CD4-positive, alpha-beta T cell (primary cell): Measurements from ENCODE around the gene BACE2. TPM values are rescaled to one million over a fixed set of nuclear protein-coding genes. Genes with fewer than 3 reads are reported as not detected.

Experiments
- ATAC-seq: fragments of 200-7000 bp; cut with Tn5 transposase; one replicate; pipeline ENCODE4 v1.10.0; 2022; ENCODE audit warnings: mild to moderate bottlenecking; ENCODE audit not compliant: poor library complexity
- CTCF ChIA-PET: fragments of 350-600 bp; sonication (Branson Sonifier 250); formaldehyde crosslinking; loops from one replicate; lab custom pipeline; 2021; ENCODE audit warnings: antibody characterized with exemption, inconsistent platforms; lab: Charles Lee
- POLR2A ChIA-PET: fragments of 350-600 bp; sonication (Branson Sonifier 250); formaldehyde crosslinking; loops from one replicate; lab custom pipeline; 2021; ENCODE audit warnings: antibody characterized with exemption, inconsistent platforms; lab: Charles Lee
- DNase-seq, 14 experiments: peaks; one replicate each; pipeline ENCODE4 v3.0.0-alpha.2; 2013 to 2020; ENCODE audit warnings: mixed read lengths in 2 of 14
- H3K27ac ChIP-seq, 2 donors: one replicate each; pipeline versions ENCODE4 v1.5.1 to v1.7.0; 2013; ENCODE audit warnings: low read length in 2 of 2, low read depth in 1 of 2, mild to moderate bottlenecking in 1 of 2
- H3K27me3 ChIP-seq, 2 experiments: 1 replicate in 1 of 2; 2 replicates in 1 of 2; pipeline versions ENCODE4 v1.6.1 to v1.7.0; 2013; ENCODE audit warnings: low read length in 2 of 2, control low read depth in 1 of 2, mild to moderate bottlenecking in 1 of 2, moderate library complexity in 1 of 2; ENCODE audit not compliant: insufficient read depth in 2 of 2, control insufficient read depth in 1 of 2
- H3K36me3 ChIP-seq: one replicate; pipeline ENCODE4 v1.6.1; 2013; ENCODE audit warnings: low read length, control low read depth; ENCODE audit not compliant: insufficient read depth
- H3K4me1 ChIP-seq: one replicate; pipeline ENCODE4 v1.6.1; 2013; ENCODE audit warnings: low read length, control low read depth; ENCODE audit not compliant: insufficient read depth
- H3K4me3 ChIP-seq: one replicate; pipeline ENCODE4 v1.5.1; 2013; ENCODE audit warnings: mild to moderate bottlenecking, low read length, moderate library complexity
- H3K9me3 ChIP-seq, 2 experiments: 1 replicate in 1 of 2; 2 replicates in 1 of 2; pipeline versions ENCODE4 v1.6.1 to v1.7.0; 2013; ENCODE audit warnings: low read length in 2 of 2, mild to moderate bottlenecking in 2 of 2, control low read depth in 1 of 2, moderate library complexity in 1 of 2; ENCODE audit not compliant: control insufficient read depth in 1 of 2, insufficient read depth in 1 of 2
- H3K27ac Mint-ChIP-seq: one replicate; pipeline ENCODE4 v1.8.0; 2020; ENCODE audit warnings: mixed read lengths
- H3K27me3 Mint-ChIP-seq: one replicate; pipeline ENCODE4 v1.8.0; 2021; ENCODE audit warnings: mixed read lengths
- H3K36me3 Mint-ChIP-seq: one replicate; pipeline ENCODE4 v1.8.0; 2021; ENCODE audit warnings: low read depth, mixed read lengths
- H3K4me1 Mint-ChIP-seq: one replicate; pipeline ENCODE4 v1.8.0; 2021; ENCODE audit warnings: low read depth, mixed read lengths
- H3K4me3 Mint-ChIP-seq: one replicate; pipeline ENCODE4 v1.8.0; 2020; ENCODE audit warnings: mild to moderate bottlenecking, mixed read lengths
- H3K9me3 Mint-ChIP-seq: one replicate; pipeline ENCODE4 v1.8.0; 2020; ENCODE audit warnings: mixed read lengths
- intact Hi-C, 2 experiments: fragments of 100-400 bp; cut with DNase I in 1 of 2; cut with micrococcal nuclease in 1 of 2; formaldehyde crosslinking; loops; one replicate each; pipeline versions ENCODE4 v1.15.1 to v1.9.0; 2023 to 2025; cut with DNase I, micrococcal nuclease
- polyA plus RNA-seq, 2 donors: library from polyadenylated mRNA; unstranded; fragments of 120-200 nt; gene quantifications; one replicate each; pipeline ENCODE4 v1.2.1, GENCODE V29; 2013
- total RNA-seq, 174 experiments: library from RNA in 2 of 174; stranded (reverse) in 2 of 174; gene quantifications; one replicate each; pipeline ENCODE4 v1.2.3 and lab custom pipeline; 2021 to 2026
- TF ChIP-seq, protein P1 (sequence below): fragments of 200-600 bp; IDR thresholded peaks from one replicate; pipeline ENCODE4 v1.8.0; 2022; ENCODE audit warnings: antibody characterized with exemption, mild to moderate bottlenecking

BACE2 gene
- total RNA-seq, result under 1 TPM in 1 of 2 experiments, not detected in 1; 0.16 TPM
- 0.35 TPM for polyA plus RNA-seq (2013, experiment 1 of 2)
- polyA plus RNA-seq (2013, experiment 2 of 2), result 0.98 TPM
- 0 to 2.7 (median 0.57) reads per million in 172 experiments for total RNA-seq (lab: John Stamatoyannopoulos, UW)

DNA sequence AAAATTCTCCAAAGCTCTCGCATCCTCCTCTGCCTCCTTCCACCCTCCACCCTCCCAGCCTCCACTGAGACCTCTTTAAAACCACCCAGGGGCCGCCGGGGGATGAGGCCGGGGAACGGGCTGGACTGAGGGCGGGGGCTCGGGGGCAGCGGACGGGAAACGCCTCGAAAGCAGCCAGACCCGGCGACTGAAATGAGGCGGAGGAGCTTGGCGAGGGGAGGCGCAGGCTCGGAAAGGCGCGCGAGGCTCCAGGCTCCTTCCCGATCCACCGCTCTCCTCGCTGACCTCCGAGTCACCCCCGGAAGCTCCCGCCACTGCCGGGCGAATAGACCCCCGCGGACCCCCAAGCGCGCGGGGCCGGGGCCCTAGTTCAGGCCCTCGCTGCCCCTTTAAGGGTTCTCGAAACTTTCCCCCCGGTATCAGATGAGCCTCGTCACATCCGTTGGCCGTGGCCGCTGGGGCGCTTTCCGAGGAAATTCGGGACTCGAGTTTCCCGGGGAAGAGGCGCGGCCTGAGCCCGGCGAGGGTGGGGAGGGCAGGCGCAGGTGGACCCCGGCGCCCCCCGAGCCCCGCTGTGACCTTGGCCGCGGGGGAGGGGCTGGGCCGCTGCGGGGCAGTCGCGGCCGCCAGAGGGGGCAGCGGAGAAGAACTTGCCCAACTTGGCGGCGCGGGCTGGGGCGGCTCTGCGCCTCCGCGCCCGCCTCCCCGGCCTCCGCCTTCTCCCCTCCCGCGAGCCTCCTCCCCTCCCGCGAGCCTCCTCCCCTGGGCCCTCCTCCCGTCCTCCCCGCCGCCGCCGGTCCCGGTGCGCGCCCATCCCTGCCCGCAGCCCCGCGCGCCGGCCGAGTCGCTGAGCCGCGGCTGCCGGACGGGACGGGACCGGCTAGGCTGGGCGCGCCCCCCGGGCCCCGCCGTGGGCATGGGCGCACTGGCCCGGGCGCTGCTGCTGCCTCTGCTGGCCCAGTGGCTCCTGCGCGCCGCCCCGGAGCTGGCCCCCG is at the start of gene BACE2:
BACE2 (plus strand) TSS at position 813 of the 995 bp plus-strand sequence; CDS start at position 917, 104 bp downstream.
- ChIA-PET POLR2A (no interaction called here), CTCF (no interaction called here)
- Mint-ChIP-seq H3K27me3 (peaks cover 71% of the 10 kb centered on the region), H3K27ac (no peak within 1 kb of the TSS), H3K4me3 (peak within 1 kb of the TSS; percentile 84), H3K4me1 (peaks cover 18% of the 10 kb centered on the region), H3K9me3 (no peaks in the 10 kb centered on the region), H3K36me3 (no peaks in the 10 kb centered on the region)
- intact Hi-C loops, result no loop called here
- ATAC-seq, result peak; percentile 59
- peak in 9 of 14 experiments; percentile 11 to 45 (median 22) for DNase-seq
- H3K4me1 ChIP-seq, result peaks cover 9% of the 10 kb centered on the region
- peaks cover 0 to 5% of the 10 kb centered on the region in 2 experiments for H3K9me3 ChIP-seq
- peak within 1 kb of the TSS; percentile 34 for H3K4me3 ChIP-seq
- no peak within 1 kb of the TSS for H3K27ac ChIP-seq
- peaks cover 29 to 34% of the 10 kb centered on the region in 2 experiments for H3K27me3 ChIP-seq
- no peaks in the 10 kb centered on the region for H3K36me3 ChIP-seq
- TF ChIP-seq, protein P1, sequence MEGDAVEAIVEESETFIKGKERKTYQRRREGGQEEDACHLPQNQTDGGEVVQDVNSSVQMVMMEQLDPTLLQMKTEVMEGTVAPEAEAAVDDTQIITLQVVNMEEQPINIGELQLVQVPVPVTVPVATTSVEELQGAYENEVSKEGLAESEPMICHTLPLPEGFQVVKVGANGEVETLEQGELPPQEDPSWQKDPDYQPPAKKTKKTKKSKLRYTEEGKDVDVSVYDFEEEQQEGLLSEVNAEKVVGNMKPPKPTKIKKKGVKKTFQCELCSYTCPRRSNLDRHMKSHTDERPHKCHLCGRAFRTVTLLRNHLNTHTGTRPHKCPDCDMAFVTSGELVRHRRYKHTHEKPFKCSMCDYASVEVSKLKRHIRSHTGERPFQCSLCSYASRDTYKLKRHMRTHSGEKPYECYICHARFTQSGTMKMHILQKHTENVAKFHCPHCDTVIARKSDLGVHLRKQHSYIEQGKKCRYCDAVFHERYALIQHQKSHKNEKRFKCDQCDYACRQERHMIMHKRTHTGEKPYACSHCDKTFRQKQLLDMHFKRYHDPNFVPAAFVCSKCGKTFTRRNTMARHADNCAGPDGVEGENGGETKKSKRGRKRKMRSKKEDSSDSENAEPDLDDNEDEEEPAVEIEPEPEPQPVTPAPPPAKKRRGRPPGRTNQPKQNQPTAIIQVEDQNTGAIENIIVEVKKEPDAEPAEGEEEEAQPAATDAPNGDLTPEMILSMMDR, result peak; percentile 19

- H3K27me3 Mint-ChIP-seq, result peaks cover 17% of the 10 kb centered on the region
- no peak overlapping the region for H3K4me3 Mint-ChIP-seq
- Histone ChIP-seq H3K4me1 (no peaks in the 10 kb centered on the region), H3K27ac (no peak overlapping the region), H3K4me3 (no peak overlapping the region), H3K36me3 (no peaks in the 10 kb centered on the region), H3K9me3 (peaks cover 0 to 4% of the 10 kb centered on the region in 2 experiments), H3K27me3 (peaks cover 2 to 9% of the 10 kb centered on the region in 2 experiments)
- H3K9me3 Mint-ChIP-seq, result no peaks in the 10 kb centered on the region
- POLR2A ChIA-PET, result no interaction called here
- H3K4me1 Mint-ChIP-seq, result no peaks in the 10 kb centered on the region
- H3K27ac Mint-ChIP-seq, result no peak overlapping the region
- DNase-seq (no peak), ATAC-seq (no peak)
- CTCF ChIA-PET, result no interaction called here
- no peaks in the 10 kb centered on the region for H3K36me3 Mint-ChIP-seq
- TF ChIP-seq, protein P1, result no peak
- intact Hi-C loops, result no loop called here
Observed at GRCh38 chr21:41119901-41120300, 48.1 kb upstream of the BACE2 start.

DNA sequence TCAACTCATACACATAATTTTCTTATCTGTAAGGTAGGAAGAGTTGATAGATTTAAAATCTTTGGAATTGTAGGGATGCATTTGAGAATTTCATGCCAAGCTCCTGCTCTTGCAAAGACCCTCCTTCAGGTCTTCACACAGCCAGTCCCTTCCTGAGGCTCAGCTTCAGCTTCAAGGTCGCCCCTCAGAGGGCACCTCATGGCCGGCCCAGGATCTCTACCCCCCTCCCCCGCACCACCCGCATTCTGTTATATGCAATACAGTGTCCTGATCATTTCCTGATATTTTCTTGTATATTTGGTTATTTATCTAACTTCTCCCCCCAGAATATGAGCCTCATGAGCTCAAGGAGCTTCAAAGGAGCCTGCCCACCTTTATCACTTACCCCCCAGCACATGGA is 47.0 kb upstream of the BACE2 start:
- peaks cover 5 to 9% of the 10 kb centered on the region in 2 experiments for H3K27me3 ChIP-seq
- ChIA-PET CTCF (no interaction called here), POLR2A (no interaction called here)
- Mint-ChIP-seq H3K27ac (no peak overlapping the region), H3K27me3 (peaks cover 17% of the 10 kb centered on the region), H3K36me3 (no peaks in the 10 kb centered on the region), H3K9me3 (no peaks in the 10 kb centered on the region), H3K4me3 (no peak overlapping the region), H3K4me1 (no peaks in the 10 kb centered on the region)
- TF ChIP-seq, protein P1, result no peak
- H3K27ac ChIP-seq, result no peak overlapping the region
- H3K36me3 ChIP-seq, result no peaks in the 10 kb centered on the region
- no peaks in the 10 kb centered on the region for H3K4me1 ChIP-seq
- H3K9me3 ChIP-seq, result peaks cover 0 to 4% of the 10 kb centered on the region in 2 experiments
- DNase-seq (no peak), ATAC-seq (no peak)
- no peak overlapping the region for H3K4me3 ChIP-seq
- intact Hi-C loops, result no loop called here
